ENCODE measurements around the gene PNMA1.
"Not testable (repeated sequence)": the region's sequence is repeated elsewhere in the genome, so short reads cannot be mapped to it uniquely, and the experiment has no call there.

PNMA1 gene

DNA sequence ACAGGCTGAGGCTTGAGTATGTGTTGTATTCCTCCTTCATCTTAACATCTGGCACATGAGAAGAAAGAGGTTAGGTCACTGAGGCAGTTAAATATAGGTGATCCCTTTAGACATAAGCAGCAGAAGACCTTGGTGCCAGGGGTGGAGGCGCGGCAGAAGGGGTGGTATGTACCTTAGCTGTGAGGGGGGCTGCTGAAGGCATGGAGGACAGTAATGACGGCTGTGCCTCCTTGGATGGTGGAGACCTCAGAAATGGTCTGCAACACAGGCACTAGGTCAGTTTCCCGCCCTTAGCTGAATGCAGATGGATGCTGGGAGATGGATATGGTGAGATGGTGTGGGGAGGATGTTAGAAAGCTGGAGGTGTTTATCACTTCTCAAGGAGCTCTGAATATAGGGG is 1.5 kb upstream of the PNMA1 start:
- DNase-seq (ENCODE audit: low read depth): no peak

- DNase-seq (ENCODE audit: low read depth): no peak
Measured at GRCh38 chr14:73714656-73715081, 485 bp upstream of the PNMA1 start.

DNA sequence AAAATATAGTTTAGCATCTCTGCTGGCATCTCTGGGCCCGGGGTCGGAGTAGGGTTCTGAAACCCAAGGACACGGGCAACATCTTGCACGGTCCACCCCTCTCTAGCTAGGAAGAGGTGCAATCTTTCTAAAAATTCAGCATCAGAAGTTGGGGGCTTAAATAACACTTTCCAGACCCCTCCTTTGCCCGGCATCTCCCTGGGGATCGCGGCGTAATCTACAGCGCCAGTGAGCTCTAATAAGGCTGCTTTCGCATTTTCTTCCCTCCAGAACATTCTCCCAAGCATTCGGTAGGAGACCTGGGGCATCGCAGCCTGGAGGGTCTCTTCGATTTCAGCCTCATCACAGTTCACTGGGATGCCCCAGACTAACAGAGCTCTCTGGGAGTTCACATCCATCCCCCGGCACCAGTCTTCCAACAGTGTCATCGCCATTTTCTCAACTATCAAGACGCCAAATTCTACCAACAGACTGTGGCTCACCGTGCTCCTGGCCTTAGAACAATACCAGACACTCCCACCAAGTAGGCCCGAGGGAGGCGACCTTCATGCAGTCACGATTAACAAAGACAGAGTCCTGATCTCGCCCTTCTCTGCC is 880 bp downstream of the PNMA1 start:
- DNase-seq (ENCODE audit: low read depth): no peak

- no peak for DNase-seq (ENCODE audit: low read depth)
Measured at GRCh38 chr14:73712540-73713180, 1.5 kb downstream of the PNMA1 start.

- DNase-seq (ENCODE audit: low read depth): no peak
Measured at GRCh38 chr14:73712071-73712506, 2.1 kb downstream of the PNMA1 start.

GRCh38 chr14:73710737-73711136 is 3.4 kb downstream of the PNMA1 start:
- DNase-seq (ENCODE audit: low read depth): no peak

DNA sequence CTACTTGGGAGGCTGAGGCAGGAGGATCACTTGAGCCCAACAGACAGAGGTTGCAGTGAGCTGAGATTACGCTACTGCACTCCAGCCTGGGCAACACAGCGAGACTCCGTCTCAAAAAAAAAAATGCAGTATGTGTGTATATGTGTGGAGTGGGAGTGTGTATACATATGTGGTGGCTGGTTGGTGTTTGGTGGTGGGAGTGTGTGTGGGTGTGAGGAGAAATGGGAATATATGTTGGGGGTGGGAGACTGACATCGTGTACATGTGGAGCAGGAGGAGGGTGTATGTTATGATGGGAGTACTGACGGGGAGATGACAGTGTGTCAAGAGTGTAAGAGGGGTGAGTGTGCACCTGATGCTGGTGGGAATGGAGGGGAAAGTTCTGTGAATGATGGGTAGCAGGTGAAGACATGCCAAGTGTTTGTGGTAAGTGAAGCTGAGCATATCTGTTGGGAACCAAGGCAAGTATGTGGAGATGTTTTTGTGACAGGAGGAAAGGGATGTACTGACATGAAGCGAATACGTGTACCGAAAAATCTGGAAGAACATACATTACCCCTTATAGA is 4.2 kb downstream of the PNMA1 start:
- no peak for DNase-seq (ENCODE audit: low read depth)

DNA sequence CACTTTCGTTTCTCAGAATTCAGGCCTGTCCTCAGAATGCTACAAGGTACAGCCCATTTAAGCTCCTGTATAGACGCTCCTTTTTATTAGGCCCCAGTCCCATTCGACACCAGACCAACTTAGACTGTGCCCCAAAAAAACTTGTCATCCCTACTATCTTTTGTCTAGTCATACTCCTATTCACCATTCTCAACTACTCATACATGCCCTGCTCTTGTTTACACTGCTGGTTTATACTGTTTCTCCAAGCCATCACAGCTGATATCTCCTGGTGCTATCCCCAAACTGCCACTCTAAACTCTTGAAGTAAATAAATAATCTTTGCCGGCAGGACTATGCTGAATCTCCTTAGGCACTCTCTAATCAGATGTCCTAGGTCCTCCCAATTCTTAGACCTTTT is 6.1 kb downstream of the PNMA1 start:
- not testable (repeated sequence) for DNase-seq (ENCODE audit: low read depth)

DNA sequence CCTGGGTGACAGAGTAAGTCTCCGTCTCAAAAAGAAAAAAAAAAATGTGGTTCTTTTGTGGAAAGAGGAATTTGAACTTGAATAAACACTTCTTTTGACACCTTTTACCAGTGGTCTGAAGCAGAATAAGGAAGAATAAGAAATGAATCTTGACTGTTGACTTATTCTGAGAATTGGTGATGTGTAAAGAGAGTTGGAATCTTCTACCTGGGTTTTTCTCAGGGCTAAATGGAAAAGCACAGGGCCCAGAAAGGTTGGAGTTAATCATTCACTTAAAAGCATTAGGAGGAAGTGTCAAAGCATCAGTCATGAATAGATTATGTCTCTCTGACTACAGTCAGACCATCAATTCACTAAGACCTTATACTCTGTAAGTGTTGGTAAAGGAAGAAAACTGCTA is 13.9 kb downstream of the PNMA1 start:
- DNase-seq (ENCODE audit: low read depth): no peak

DNA sequence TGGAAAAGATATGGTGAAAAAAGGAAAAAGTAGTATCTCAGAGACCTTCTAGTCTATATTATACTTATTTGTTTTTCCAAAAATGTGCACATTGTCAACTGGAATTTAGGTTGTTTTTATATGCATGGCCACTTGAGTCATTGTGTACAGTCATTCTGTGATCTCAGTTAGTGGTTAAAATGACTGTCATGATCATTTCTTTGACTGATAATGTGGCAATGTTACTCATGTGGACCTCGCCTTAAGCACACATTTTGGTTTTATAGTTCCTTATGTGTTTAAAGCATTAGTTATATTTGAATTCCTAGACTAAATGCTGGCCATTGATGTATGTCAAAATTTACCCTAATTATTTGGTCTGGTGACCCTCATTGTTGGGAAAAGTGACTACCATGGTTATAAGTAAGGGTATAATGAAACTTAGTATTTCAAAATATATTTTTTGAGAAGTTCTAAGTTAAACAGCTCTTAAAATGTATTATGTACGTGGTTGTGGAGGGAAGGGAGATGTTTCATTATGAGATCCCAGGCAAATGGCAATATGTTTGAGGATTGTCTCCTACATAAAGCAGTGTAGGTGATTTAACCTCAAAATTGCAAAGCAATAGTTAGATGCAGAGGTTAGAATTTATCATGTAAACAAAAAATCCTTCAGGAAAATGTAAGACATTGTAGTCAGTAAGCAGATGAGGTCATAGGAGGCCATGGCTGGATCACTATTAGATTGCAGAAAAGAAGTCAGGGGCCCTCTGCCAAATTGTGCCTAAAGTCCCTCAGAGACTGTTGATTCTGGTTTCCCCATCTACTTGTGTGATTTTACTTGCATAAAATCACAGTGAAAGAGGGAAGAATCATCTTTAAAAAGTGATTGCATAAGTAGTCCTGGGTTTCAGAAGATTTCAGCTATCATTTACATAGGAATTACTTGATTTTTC is 17.5 kb downstream of the PNMA1 start:
- DNase-seq (ENCODE audit: low read depth): no peak

GRCh38 chr14:73695997-73696396 is 18.2 kb downstream of the PNMA1 start:
- DNase-seq (ENCODE audit: low read depth): no peak

- DNase-seq (ENCODE audit: low read depth): no peak
Measured at GRCh38 chr14:73695082-73695481, 19.1 kb downstream of the PNMA1 start.

DNA sequence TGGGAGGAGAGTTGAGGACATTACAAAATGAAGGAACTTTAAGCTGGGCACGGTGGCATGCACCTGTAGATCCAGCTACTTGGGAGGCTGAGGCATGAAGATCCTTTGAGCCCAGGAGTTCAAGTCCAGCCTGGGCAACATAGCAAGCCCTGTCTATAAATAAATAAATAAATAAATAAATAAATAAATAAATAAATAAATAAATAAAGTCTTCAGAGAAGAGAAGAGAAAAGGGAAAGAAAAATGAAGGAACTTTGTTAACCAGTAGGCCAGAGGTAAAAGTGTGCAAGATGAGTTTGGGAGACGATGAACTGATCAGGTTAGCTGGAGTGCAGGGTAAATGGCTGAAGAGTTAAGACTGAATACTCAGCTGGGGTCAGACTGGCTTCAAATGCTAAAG is 20.1 kb downstream of the PNMA1 start:
- DNase-seq (ENCODE audit: low read depth): no peak

- no peak for DNase-seq (ENCODE audit: low read depth)
Measured at GRCh38 chr14:73686901-73687300, 27.3 kb downstream of the PNMA1 start.

- no peak for DNase-seq (ENCODE audit: low read depth)
Measured at GRCh38 chr14:73685328-73685727, 28.9 kb downstream of the PNMA1 start.

DNA sequence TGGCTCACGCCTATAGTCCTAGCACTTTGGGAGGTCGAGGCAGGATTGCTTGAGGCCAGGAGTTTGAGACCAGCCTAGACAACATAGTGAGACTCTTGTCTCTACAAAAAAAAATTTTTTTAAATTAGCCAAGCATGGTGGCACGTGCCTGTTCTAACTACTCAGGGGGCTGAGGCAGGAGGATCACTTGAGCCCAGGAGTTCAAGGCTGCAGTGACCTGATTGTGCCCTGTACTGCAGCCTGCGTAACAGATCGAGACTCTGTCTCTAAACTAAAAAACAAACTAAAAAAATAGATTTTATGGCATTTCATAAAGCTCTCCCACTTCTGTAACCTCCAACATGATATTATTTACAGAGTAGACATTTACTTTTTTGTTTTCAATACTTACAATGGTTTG is 29.6 kb downstream of the PNMA1 start:
- no peak for DNase-seq (ENCODE audit: low read depth)

GRCh38 chr14:73680821-73681220 is 33.4 kb downstream of the PNMA1 start:
- no peak for DNase-seq (ENCODE audit: low read depth)

- DNase-seq (ENCODE audit: low read depth): no peak
Measured at GRCh38 chr14:73678698-73679097, 35.5 kb downstream of the PNMA1 start.

- DNase-seq (ENCODE audit: low read depth): no peak
Measured at GRCh38 chr14:73674986-73675385, 39.2 kb downstream of the PNMA1 start.

DNA sequence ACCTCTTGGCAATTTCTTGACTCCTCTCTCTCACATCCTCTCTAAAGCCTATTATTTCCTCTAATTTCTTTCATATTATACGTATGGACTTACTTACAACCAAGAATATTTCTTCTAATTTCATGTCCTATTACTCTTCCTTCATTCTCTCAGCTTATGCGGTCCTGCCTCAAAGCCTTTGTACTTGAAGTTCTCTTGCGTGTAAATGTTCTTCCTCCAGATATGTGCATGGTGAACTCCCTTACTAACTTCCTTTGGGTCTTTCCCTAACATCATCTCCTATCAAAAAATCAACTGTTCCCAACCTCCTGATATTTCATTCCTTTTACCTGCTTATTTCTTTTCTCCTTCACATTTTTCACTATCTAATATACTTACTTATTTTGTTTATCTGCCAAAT is 46.3 kb downstream of the PNMA1 start:
- no peak for DNase-seq (ENCODE audit: low read depth)

DNA sequence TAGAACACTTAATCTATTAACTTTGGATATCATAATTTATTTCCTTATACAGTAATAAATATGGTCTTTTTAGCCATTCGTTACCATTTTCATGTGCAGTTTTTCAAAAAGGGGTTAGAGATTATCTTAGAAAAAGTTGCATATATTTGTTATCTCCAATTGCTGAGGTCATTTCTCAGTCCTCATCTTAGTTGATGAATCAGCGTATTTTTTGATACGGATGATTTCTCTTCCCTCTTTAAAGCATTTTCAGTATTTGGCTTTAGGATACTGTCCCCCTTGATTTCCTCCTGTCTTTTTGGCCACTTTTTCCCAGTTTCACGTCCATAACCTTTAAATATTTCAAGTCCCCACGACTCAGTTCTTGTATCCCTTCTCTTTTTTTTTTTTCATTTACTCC is 47.6 kb downstream of the PNMA1 start:
- DNase-seq (ENCODE audit: low read depth): no peak

DNA sequence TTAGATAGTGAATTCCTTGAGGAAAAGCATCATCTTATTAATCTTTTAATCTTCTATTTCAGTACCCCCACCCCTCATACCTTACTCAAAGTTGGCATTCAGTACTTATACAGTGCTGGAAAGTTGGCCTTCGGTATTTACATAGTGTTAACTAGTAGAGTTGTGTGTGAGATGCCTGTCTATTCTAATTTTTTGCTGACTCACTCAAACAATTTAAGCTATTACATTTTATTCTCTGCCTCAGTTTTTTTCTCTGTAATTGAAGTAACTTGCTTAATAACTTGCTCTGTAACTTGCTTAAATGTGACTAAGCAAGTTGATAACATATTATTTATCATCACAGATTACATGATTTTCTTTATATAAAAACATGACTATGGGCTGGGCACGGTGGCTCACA is 49.1 kb downstream of the PNMA1 start:
- DNase-seq (ENCODE audit: low read depth): no peak

All from activated T-helper 9 cell treated with anti-CD3 and anti-CD28 coated beads, Interleukin-2, amount 50 U/mL, for 16 hours (primary cell).